GM19035 (cell line): ENCODE results near the gene DIP2A.

Experiments used
- ATAC-seq: cut with Tn5 transposase; IDR thresholded peaks from one replicate; pipeline ENCODE4 v1.9.1; 2021; ENCODE audit not compliant: unreplicated experiment

DIP2A gene

GRCh38 chr21:46616656-46617055 lies 158.0 kb downstream of the DIP2A start:
- ATAC-seq, result no peak

GRCh38 chr21:46617267-46618051 lies 158.8 kb downstream of the DIP2A start:
- no peak for ATAC-seq

GRCh38 chr21:46618738-46619379 lies 160.2 kb downstream of the DIP2A start:
- no peak for ATAC-seq
